Colonic mucosa (tissue), 4 donors: Measurements from ENCODE around the gene INO80C. TPM values are rescaled to one million over a fixed set of nuclear protein-coding genes. Genes with fewer than 3 reads are reported as not detected.

Source experiments
- DNase-seq: peaks from one replicate; pipeline ENCODE4 v3.0.0-alpha.2; 2020
- H3K27ac ChIP-seq: fragments of 200-600 bp; one replicate; pipeline ENCODE4 v1.8.0; 2021
- H3K27me3 ChIP-seq: fragments of 200-600 bp; one replicate; pipeline ENCODE4 v1.8.0; 2021
- H3K36me3 ChIP-seq: fragments of 200-600 bp; one replicate; pipeline ENCODE4 v1.8.0; 2021
- H3K4me1 ChIP-seq: fragments of 200-600 bp; one replicate; pipeline ENCODE4 v1.8.0; 2021; ENCODE audit warnings: mild to moderate bottlenecking
- H3K4me3 ChIP-seq: fragments of 200-600 bp; one replicate; pipeline ENCODE4 v1.8.0; 2021
- H3K9ac ChIP-seq, 2 donors: one replicate each; pipeline ENCODE4 v1.7.0; 2013; ENCODE audit warnings: control low read depth in 2 of 2, low read depth in 2 of 2, low read length in 2 of 2
- H3K9me3 ChIP-seq: fragments of 200-600 bp; one replicate; pipeline ENCODE4 v1.8.0; 2021
- CTCF ChIP-seq: fragments of 200-600 bp; IDR thresholded peaks from one replicate; pipeline ENCODE4 v1.8.0; 2022; ENCODE audit warnings: antibody characterized with exemption, mild to moderate bottlenecking
- intact Hi-C: fragments of 100-400 bp; cut with DNase I; formaldehyde crosslinking; loops from one replicate; pipeline ENCODE4 v1.14.1; 2022
- total RNA-seq, 2 donors: library from RNA; stranded (reverse); fragmentation: NEBNext Ultra II Directional in 1 of 2; extraction: Animal tissue kit (Norgen Biotek cat#: 25700) in 1 of 2; gene quantifications; one replicate each; pipeline ENCODE4 v1.2.1, GENCODE V29; 2021
- donor health status: healthy.
- donor health status: DM: no; HTN: no; CAD: no.
- donor health status: DM: no; HTN: no; CAD: no.

The INO80C gene
- total RNA-seq, 2 donors from 2014 or later: 31.0 to 32.1 TPM

- intact Hi-C loops: no loop called here
These were observed 9.9 kb upstream of the INO80C start for GRCh38 chr18:35507623-35508022.

GRCh38 chr18:35507192-35507591 lies 9.4 kb upstream of the INO80C start:
- Histone ChIP-seq H3K4me3 (no peak overlapping the region), H3K9ac (no peak overlapping the region), H3K27ac (no peak overlapping the region), H3K4me1 (no peaks in the 10 kb centered on the region), H3K36me3 (no peaks in the 10 kb centered on the region), H3K27me3 (no peaks in the 10 kb centered on the region), H3K9me3 (no peaks in the 10 kb centered on the region)
- no peak for TF ChIP-seq CTCF
- intact Hi-C loops: no loop called here
- no peak for DNase-seq

More at GRCh38 chr18:35507623-35508022, 9.9 kb upstream of the INO80C start:
- DNase-seq: no peak
- Histone ChIP-seq H3K36me3 (no peaks in the 10 kb centered on the region), H3K4me3 (no peak overlapping the region), H3K4me1 (no peaks in the 10 kb centered on the region), H3K9me3 (no peaks in the 10 kb centered on the region), H3K9ac (no peak overlapping the region), H3K27me3 (no peaks in the 10 kb centered on the region), H3K27ac (no peak overlapping the region)
- TF ChIP-seq CTCF: no peak

GRCh38 chr18:35506024-35506712 lies 8.4 kb upstream of the INO80C start:
- Histone ChIP-seq H3K9me3 (no peaks in the 10 kb centered on the region), H3K4me3 (no peak overlapping the region), H3K4me1 (no peaks in the 10 kb centered on the region), H3K9ac (no peak overlapping the region), H3K27me3 (no peaks in the 10 kb centered on the region), H3K27ac (no peak overlapping the region), H3K36me3 (no peaks in the 10 kb centered on the region)
- no peak for TF ChIP-seq CTCF
- intact Hi-C loops: no loop called here
- no peak for DNase-seq

- no peak overlapping the region for H3K27ac ChIP-seq
- intact Hi-C loops: no loop called here
- TF ChIP-seq CTCF: no peak
These were observed 7.2 kb upstream of the INO80C start for GRCh38 chr18:35504996-35505395.

GRCh38 chr18:35502052-35502451 lies 4.3 kb upstream of the INO80C start:
- no peak for DNase-seq
- Histone ChIP-seq H3K36me3 (no peaks in the 10 kb centered on the region), H3K4me1 (no peaks in the 10 kb centered on the region), H3K9me3 (no peaks in the 10 kb centered on the region), H3K4me3 (no peak overlapping the region), H3K9ac (no peak overlapping the region), H3K27ac (no peak overlapping the region), H3K27me3 (no peaks in the 10 kb centered on the region)
- intact Hi-C loops: no loop called here
- no peak for TF ChIP-seq CTCF

More at GRCh38 chr18:35504996-35505395, 7.2 kb upstream of the INO80C start:
- DNase-seq: no peak
- Histone ChIP-seq H3K36me3 (no peaks in the 10 kb centered on the region), H3K9ac (no peak overlapping the region), H3K9me3 (no peaks in the 10 kb centered on the region), H3K4me3 (no peak overlapping the region), H3K27me3 (no peaks in the 10 kb centered on the region), H3K4me1 (no peaks in the 10 kb centered on the region)
